ENCODE measurements around the gene TPX2. TPM values are rescaled to one million over a fixed set of nuclear protein-coding genes. Genes with fewer than 3 reads are reported as not detected.

Gene TPX2
- total RNA-seq, 6 experiments from 2014 or later: 0.56 to 8.3 (median 2.8) TPM

DNA sequence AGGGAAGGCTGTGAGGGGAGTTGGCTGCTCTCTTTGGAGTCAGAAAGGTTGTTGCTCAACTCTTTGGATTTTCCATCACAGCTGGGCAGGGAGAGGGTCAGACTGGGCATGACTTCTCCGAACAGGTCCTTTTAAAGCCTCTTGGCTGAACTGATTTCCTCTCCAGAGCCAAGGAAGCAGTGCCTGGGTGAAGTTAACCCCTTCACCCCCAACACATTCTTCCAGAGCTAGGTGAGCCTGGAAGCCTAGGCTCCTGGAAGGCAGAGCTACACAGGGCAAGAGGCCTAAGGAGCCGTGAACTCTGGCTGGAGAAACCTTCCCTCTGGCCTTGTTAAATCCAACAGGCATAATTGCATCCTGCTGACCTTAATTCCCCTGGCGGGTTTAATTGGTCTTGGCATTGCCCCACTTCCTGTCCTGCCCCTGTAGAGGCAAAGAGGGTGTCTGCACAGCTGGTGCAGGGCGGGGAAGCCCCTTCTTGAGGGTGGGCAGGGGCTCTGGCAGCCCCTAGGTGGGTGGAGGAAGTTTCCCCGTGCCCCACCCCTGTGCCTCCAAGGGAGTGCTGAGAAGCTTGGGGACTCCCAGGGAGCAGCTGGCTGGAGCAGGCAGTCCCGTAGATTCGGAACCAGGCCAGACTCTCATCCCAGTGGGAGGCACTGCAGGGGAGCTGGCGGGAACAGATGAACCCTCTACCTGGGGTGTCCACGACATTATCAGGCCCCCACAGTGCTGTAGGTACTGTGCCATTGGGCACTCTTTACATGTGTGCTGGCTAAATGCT lies 76.5 kb downstream of the TPX2 start:
- Histone ChIP-seq H3K4me3 (no peak overlapping the region), H3K27ac (no peak overlapping the region), H3K4me1 (no peaks in the 10 kb centered on the region), H3K27me3 (no peaks in the 10 kb centered on the region), H3K36me3 (no peaks in the 10 kb centered on the region), H3K9me3 (no peaks in the 10 kb centered on the region)
- DNase-seq (no peak), ATAC-seq (peak in 1 of 4 donors; percentile 56)
- 20% methylated on average over 1 of the region's 9 CpGs for WGBS (ENCODE audit: insufficient coverage, low coverage, low lambda C conversion rate, missing lambda C conversion rate)
- intact Hi-C loops (cut with DNase I): no loop called here
- TF ChIP-seq POLR2A (IDR thresholded peaks at IDR 0.05): no peak
- TF ChIP-seq, protein P1, sequence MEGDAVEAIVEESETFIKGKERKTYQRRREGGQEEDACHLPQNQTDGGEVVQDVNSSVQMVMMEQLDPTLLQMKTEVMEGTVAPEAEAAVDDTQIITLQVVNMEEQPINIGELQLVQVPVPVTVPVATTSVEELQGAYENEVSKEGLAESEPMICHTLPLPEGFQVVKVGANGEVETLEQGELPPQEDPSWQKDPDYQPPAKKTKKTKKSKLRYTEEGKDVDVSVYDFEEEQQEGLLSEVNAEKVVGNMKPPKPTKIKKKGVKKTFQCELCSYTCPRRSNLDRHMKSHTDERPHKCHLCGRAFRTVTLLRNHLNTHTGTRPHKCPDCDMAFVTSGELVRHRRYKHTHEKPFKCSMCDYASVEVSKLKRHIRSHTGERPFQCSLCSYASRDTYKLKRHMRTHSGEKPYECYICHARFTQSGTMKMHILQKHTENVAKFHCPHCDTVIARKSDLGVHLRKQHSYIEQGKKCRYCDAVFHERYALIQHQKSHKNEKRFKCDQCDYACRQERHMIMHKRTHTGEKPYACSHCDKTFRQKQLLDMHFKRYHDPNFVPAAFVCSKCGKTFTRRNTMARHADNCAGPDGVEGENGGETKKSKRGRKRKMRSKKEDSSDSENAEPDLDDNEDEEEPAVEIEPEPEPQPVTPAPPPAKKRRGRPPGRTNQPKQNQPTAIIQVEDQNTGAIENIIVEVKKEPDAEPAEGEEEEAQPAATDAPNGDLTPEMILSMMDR (IDR thresholded peaks at IDR 0.05): no peak

DNA sequence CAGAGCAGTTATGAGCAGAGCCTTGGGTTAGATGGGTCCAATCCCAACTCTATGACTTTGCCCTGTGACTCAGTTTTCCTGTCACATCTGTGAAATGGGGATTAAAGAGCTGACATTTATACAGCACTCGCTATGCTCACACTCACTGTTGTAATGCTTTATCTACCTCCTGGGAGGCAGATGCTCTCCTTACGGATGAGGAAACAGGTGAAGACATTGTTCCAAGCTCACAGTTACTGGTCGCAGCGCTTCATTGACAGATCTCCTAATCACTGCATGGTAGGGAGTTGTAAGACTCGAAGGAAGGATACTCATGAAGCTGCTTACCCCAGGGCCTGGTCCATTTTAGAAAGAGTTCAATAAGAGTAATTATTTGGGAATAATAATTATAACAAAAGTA lies 77.1 kb downstream of the TPX2 start:
- DNase-seq (no peak), ATAC-seq (no peak)
- H3K9me3 ChIP-seq: no peaks in the 10 kb centered on the region
- no peak for TF ChIP-seq POLR2A (IDR thresholded peaks at IDR 0.05)
- TF ChIP-seq, protein P1 (IDR thresholded peaks at IDR 0.05): no peak
- H3K4me1 ChIP-seq: no peaks in the 10 kb centered on the region
- intact Hi-C loops (cut with DNase I): no loop called here
- H3K27ac ChIP-seq: no peak overlapping the region
- H3K36me3 ChIP-seq: no peaks in the 10 kb centered on the region
- H3K4me3 ChIP-seq: no peak overlapping the region
- no peaks in the 10 kb centered on the region for H3K27me3 ChIP-seq
- WGBS (ENCODE audit: insufficient coverage, low coverage, low lambda C conversion rate, missing lambda C conversion rate): 77% methylated on average over 4 of the region's 5 CpGs

DNA sequence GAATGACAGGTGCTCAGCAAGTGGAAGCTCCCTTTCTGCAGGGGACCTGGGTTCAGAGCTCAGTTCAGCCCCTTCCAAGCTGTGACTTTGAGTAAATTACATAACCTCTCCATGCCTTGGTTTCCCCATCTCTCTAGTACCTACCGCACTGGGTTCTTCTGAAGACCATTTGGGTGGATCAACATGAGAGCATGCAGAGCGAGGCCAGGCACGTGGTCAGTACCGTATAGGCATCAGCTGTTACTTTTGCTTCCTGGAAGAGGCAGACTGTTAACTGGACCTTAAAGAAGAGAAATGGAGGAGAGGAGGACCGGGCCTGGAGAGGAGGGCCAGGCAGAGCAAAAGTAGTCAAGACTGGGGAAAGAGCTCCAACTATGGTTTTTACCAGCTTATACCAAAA lies 78.4 kb downstream of the TPX2 start:
- no peak overlapping the region for H3K27ac ChIP-seq
- no peak overlapping the region for H3K4me3 ChIP-seq
- ATAC-seq (no peak), DNase-seq (no peak)
- H3K9me3 ChIP-seq: no peaks in the 10 kb centered on the region
- 93% methylated on average over 5 of the region's 5 CpGs for WGBS (ENCODE audit: insufficient coverage, low coverage, low lambda C conversion rate, missing lambda C conversion rate)
- peaks cover 0 to under 1% (median 0%) of the 10 kb centered on the region in 4 donors for H3K4me1 ChIP-seq
- TF ChIP-seq, protein P1 (IDR thresholded peaks at IDR 0.05): no peak
- TF ChIP-seq POLR2A (IDR thresholded peaks at IDR 0.05): no peak
- intact Hi-C loops (cut with DNase I): no loop called here
- H3K36me3 ChIP-seq: no peaks in the 10 kb centered on the region
- no peaks in the 10 kb centered on the region for H3K27me3 ChIP-seq

DNA sequence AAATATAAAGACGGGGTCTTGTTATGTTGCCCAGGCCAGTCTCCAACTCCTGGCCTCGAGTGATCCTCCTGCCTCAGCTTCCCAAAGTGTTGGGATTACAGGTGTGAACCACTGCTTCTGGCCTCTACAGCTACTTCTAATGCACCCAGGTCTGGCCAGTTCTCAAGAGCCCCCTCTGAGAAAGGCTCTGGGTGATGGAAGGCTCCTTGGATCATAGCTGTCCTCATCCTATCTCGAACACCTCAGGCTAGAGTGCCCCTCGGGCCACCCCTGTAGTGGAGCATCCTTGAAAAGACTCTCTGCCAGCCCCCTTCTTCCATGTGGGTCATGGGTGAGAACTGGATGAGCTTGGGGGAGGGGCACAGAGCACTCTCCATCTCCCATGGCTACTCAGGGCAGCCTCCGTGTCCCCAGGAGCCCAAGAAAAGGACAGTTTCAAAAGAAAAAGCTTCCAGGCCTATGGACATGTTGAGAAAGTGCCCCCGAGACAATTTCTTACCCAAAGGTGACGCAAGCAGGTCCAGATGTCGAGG lies 79.4 kb downstream of the TPX2 start:
- Histone ChIP-seq H3K27ac (no peak overlapping the region), H3K9me3 (no peaks in the 10 kb centered on the region), H3K27me3 (no peaks in the 10 kb centered on the region), H3K4me3 (no peak overlapping the region), H3K36me3 (no peaks in the 10 kb centered on the region), H3K4me1 (peaks cover 0 to 3% (median 0%) of the 10 kb centered on the region in 4 donors)
- DNase-seq (no peak), ATAC-seq (no peak)
- intact Hi-C loops (cut with DNase I): no loop called here
- 100% methylated on average over 4 of the region's 8 CpGs for WGBS (ENCODE audit: insufficient coverage, low coverage, low lambda C conversion rate, missing lambda C conversion rate)
- TF ChIP-seq POLR2A (IDR thresholded peaks at IDR 0.05): no peak
- TF ChIP-seq, protein P1 (IDR thresholded peaks at IDR 0.05): no peak
